ENCODE measurements around the gene AHCY. TPM values are rescaled to one million over a fixed set of nuclear protein-coding genes. Genes with fewer than 3 reads are reported as not detected.

The AHCY gene
- total RNA-seq, 1 experiment from 2014 or later = 265 TPM

GRCh38 chr20:34246126-34246626 lies 57.0 kb downstream of the AHCY start:
- H3F3A ChIP-seq (ENCODE audit: low read length, unreplicated experiment) = no peaks in the 10 kb centered on the region
- no peaks in the 10 kb centered on the region for H3K27me3 ChIP-seq (ENCODE audit: low read length)
- no peaks in the 10 kb centered on the region for H4K20me1 ChIP-seq (ENCODE audit: low read length)
- no peak overlapping the region for H3K27ac ChIP-seq (ENCODE audit: low read length)
- POLR2A ChIA-PET (ENCODE audit: unreplicated experiment) = no interaction called here
- DNase-seq (no peak), ATAC-seq (no peak)
- H3K4me1 ChIP-seq (ENCODE audit: insufficient read depth, low read length) = no peaks in the 10 kb centered on the region
- no peaks in the 10 kb centered on the region for H3K79me2 ChIP-seq (ENCODE audit: low read length)
- no peak overlapping the region for H3K4me2 ChIP-seq (ENCODE audit: low read length)
- H3K9me2 ChIP-seq (replicated peaks; ENCODE audit: low read length) = no peaks in the 10 kb centered on the region
- no peaks in the 10 kb centered on the region for H3K9me3 ChIP-seq (ENCODE audit: low read length)
- H3K9ac ChIP-seq (ENCODE audit: low read length) = no peak overlapping the region
- H3K36me3 ChIP-seq (ENCODE audit: low read depth, low read length) = no peaks in the 10 kb centered on the region
- intact Hi-C loops (cut with micrococcal nuclease) = no loop called here
- H2AFZ ChIP-seq (ENCODE audit: low read length) = no peak overlapping the region
- H3K4me3 ChIP-seq (ENCODE audit: low read length) = no peak overlapping the region
- TF ChIP-seq EZH2 (IDR thresholded peaks at IDR 0.05; ENCODE audit: low read length, unreplicated experiment) (no peak), EZH2phosphoT487 (IDR thresholded peaks at IDR 0.05; ENCODE audit: borderline replicate concordance, low read length) (no peak), CTCF (conservative IDR thresholded peaks at IDR 0.05; ENCODE audit: low read depth, low read length) (no peak)
- CTCF ChIA-PET = no interaction called here
- no TSS peak for BruUV-seq (replicated peaks)

- CTCF ChIA-PET = no interaction called here
- Histone ChIP-seq H3K9me2 (replicated peaks; ENCODE audit: low read length) (no peaks in the 10 kb centered on the region), H2AFZ (ENCODE audit: low read length) (no peak overlapping the region)
Measured at GRCh38 chr20:34243377-34243776, 59.8 kb downstream of the AHCY start.

More at GRCh38 chr20:34243377-34243776, 59.8 kb downstream of the AHCY start:
- ATAC-seq = no peak
- POLR2A ChIA-PET (ENCODE audit: unreplicated experiment) = no interaction called here
- no peaks in the 10 kb centered on the region for H3K27me3 ChIP-seq (ENCODE audit: low read length)
- intact Hi-C loops (cut with micrococcal nuclease) = no loop called here
- H3K4me2 ChIP-seq (ENCODE audit: low read length) = no peak overlapping the region
- BruUV-seq (replicated peaks) = no TSS peak
- TF ChIP-seq EZH2phosphoT487 (IDR thresholded peaks at IDR 0.05; ENCODE audit: borderline replicate concordance, low read length) = no peak
- no peak for TF ChIP-seq CTCF (conservative IDR thresholded peaks at IDR 0.05; ENCODE audit: low read depth, low read length)
- TF ChIP-seq EZH2 (IDR thresholded peaks at IDR 0.05; ENCODE audit: low read length, unreplicated experiment) = no peak
- H3K27ac ChIP-seq (ENCODE audit: low read length) = no peak overlapping the region
- no peaks in the 10 kb centered on the region for H4K20me1 ChIP-seq (ENCODE audit: low read length)
- H3F3A ChIP-seq (ENCODE audit: low read length, unreplicated experiment) = no peaks in the 10 kb centered on the region
- no peak overlapping the region for H3K4me3 ChIP-seq (ENCODE audit: low read length)
- no peak for DNase-seq
- H3K9ac ChIP-seq (ENCODE audit: low read length) = no peak overlapping the region
- no peaks in the 10 kb centered on the region for H3K36me3 ChIP-seq (ENCODE audit: low read depth, low read length)
- H3K79me2 ChIP-seq (ENCODE audit: low read length) = no peaks in the 10 kb centered on the region
- 0 out of 2 replicates have a peak, but pooled peaks cover under 1% of the 10 kb centered on the region for H3K9me3 ChIP-seq (ENCODE audit: low read length)
- no peaks in the 10 kb centered on the region for H3K4me1 ChIP-seq (ENCODE audit: insufficient read depth, low read length)

Measured in PC-3 (cell line).